Transverse colon (tissue), 4 donors: Measurements from ENCODE around the gene VAV2.

ENCODE experiments used
- EP300 ChIP-seq: sonication (generic); formaldehyde crosslinking; IDR thresholded peaks from one replicate; pipeline ENCODE4 v1.6.1; 2017; ENCODE audit warnings: antibody characterized with exemption, low read depth
- POLR2A ChIP-seq: fragments of 450-650 bp; IDR thresholded peaks from one replicate; pipeline ENCODE4 v1.6.1; 2016; ENCODE audit warnings: antibody characterized with exemption, mild to moderate bottlenecking, moderate library complexity
- POLR2AphosphoS5 ChIP-seq, 3 donors: sonication (generic); formaldehyde crosslinking; IDR thresholded peaks; one replicate each; pipeline ENCODE4 v1.6.1; 2016; ENCODE audit warnings: antibody characterized with exemption in 3 of 3
- TF ChIP-seq, protein P1 (sequence below), 5 experiments: fragments of 200-600 bp in 3 of 5; fragments of 450-650 bp in 2 of 5; sonication (generic) in 3 of 5; IDR thresholded peaks; 1 replicate in 2 of 5; 2 replicates in 3 of 5; pipeline ENCODE4 v1.5.1; 2016 to 2017; ENCODE audit warnings: antibody characterized with exemption in 5 of 5, inconsistent platforms in 3 of 5, mild to moderate bottlenecking in 2 of 5, moderate library complexity in 1 of 5

DNA sequence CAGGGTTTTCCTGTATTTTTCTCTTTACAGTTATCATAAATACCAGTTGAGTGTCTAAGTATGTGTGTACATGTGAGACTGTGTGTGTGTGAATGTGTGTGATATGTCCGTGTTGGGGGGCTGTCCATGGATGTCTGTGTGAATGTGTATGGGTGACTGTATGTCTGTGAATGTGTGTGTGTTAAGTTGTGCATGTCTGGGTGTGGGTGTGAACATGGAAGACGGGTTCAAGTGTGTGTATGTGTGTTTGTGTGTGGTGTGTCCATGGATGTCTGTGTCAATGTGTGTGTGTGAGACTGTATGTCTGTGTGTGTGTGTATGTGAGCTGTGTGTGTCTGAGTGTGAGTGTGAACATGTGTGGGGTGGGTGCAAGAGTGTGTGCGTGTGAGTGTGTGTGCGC is 55.0 kb downstream of the VAV2 start:
- TF ChIP-seq, protein P1, sequence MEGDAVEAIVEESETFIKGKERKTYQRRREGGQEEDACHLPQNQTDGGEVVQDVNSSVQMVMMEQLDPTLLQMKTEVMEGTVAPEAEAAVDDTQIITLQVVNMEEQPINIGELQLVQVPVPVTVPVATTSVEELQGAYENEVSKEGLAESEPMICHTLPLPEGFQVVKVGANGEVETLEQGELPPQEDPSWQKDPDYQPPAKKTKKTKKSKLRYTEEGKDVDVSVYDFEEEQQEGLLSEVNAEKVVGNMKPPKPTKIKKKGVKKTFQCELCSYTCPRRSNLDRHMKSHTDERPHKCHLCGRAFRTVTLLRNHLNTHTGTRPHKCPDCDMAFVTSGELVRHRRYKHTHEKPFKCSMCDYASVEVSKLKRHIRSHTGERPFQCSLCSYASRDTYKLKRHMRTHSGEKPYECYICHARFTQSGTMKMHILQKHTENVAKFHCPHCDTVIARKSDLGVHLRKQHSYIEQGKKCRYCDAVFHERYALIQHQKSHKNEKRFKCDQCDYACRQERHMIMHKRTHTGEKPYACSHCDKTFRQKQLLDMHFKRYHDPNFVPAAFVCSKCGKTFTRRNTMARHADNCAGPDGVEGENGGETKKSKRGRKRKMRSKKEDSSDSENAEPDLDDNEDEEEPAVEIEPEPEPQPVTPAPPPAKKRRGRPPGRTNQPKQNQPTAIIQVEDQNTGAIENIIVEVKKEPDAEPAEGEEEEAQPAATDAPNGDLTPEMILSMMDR (IDR thresholded peaks at IDR 0.05): no peak
- TF ChIP-seq POLR2A (no peak), POLR2AphosphoS5 (IDR thresholded peaks at IDR 0.05) (no peak), EP300 (no peak)
